ENCODE results near the gene ARHGEF1.

GRCh38 chr19:41839211-41839610, 43.8 kb upstream of the ARHGEF1 start:
- TF ChIP-seq CTCF (IDR thresholded peaks at IDR 0.05; ENCODE audit: low read length): no peak
- no peak for TF ChIP-seq EZH2 (IDR thresholded peaks at IDR 0.05; ENCODE audit: borderline replicate concordance, low read length)
